Measurements from ENCODE around the gene IFT57. TPM values are rescaled to one million over a fixed set of nuclear protein-coding genes. Genes with fewer than 3 reads are reported as not detected.

Gene IFT57
- total RNA-seq, 1 donor, result 74.9 TPM

DNA sequence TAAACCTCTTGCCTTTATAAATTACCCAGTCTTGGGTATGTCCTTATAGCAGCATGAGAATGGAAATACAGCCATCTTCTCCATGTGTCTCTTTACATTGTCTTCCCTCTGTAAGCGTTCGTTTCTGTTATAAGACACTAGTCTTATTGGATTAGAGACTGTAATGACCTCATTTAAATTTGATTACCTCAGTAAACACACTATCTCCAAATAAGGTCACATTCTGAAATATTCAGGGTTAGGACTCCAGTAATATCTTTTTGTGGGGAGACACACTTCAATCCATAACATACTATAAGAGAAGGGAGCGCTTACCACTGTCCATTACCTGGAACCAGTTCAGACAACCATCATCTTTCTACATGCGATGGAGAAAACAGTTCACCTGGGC lies 97.1 kb downstream of the IFT57 start:
- no peaks in the 10 kb centered on the region for H4K20me1 ChIP-seq (ENCODE audit: insufficient read depth, low read length)
- no peak overlapping the region for H3K4me3 ChIP-seq (ENCODE audit: insufficient read depth, low read length)
- H3K4me2 ChIP-seq (ENCODE audit: insufficient read depth, low read length), result no peak overlapping the region
- no peak overlapping the region for H3K27ac ChIP-seq (ENCODE audit: low read depth, low read length)
- H3K9me3 ChIP-seq (ENCODE audit: low read depth, low read length), result no peaks in the 10 kb centered on the region
- TF ChIP-seq, protein P1, sequence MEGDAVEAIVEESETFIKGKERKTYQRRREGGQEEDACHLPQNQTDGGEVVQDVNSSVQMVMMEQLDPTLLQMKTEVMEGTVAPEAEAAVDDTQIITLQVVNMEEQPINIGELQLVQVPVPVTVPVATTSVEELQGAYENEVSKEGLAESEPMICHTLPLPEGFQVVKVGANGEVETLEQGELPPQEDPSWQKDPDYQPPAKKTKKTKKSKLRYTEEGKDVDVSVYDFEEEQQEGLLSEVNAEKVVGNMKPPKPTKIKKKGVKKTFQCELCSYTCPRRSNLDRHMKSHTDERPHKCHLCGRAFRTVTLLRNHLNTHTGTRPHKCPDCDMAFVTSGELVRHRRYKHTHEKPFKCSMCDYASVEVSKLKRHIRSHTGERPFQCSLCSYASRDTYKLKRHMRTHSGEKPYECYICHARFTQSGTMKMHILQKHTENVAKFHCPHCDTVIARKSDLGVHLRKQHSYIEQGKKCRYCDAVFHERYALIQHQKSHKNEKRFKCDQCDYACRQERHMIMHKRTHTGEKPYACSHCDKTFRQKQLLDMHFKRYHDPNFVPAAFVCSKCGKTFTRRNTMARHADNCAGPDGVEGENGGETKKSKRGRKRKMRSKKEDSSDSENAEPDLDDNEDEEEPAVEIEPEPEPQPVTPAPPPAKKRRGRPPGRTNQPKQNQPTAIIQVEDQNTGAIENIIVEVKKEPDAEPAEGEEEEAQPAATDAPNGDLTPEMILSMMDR (IDR thresholded peaks at IDR 0.05; ENCODE audit: extremely low read depth, low read depth, low read length), result no peak
- no peak for DNase-seq (ENCODE audit: insufficient read length, low spot score, missing footprints)
- no peaks in the 10 kb centered on the region for H3K4me1 ChIP-seq (ENCODE audit: insufficient read depth, low read length)
- no peaks in the 10 kb centered on the region for H3K79me2 ChIP-seq (ENCODE audit: insufficient read depth, low read length)
- no peaks in the 10 kb centered on the region for H3K36me3 ChIP-seq (ENCODE audit: insufficient read depth, low read length)
- H3K27me3 ChIP-seq (ENCODE audit: insufficient read depth, low read length), result peaks cover 9% of the 10 kb centered on the region
- no peak overlapping the region for H2AFZ ChIP-seq (ENCODE audit: low read length)

DNA sequence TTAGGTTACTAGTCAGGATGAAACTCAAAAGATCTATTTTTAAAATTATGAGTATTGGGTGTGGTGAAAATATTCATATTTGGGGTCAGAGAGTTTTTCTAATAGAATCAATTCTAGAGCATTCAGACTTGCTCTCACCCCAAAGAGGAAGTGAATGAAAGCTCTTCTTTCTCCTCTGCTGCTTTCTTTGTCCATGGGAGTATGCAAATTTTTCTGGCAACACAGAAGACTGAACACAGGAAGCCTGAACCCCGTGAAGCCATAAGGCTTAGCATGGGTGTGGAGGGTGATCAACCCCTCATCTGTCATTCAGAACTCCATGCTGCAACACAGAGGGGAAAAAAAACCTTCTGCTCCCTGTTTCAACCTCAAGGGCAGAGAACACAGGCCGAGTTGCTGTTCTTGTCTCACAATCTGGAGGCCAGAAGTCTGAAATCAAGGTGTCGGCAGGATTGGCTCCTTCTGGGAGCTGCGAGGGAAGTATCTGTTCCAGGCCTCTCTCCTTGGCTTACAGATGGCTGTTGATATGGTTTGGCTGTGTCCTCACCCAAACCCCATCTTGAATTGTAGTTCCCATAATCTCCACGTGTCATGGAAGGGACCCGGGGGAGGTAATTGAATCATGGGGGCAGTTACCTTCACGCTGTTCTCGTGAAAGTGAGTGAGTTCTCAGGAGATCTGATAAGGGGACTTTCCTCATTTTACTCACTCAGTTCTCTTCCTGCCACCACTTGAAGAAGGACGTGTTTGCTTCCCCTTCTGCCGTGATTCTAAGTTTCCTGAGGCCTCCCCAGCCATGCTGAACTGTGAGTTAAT lies 97.7 kb downstream of the IFT57 start:
- TF ChIP-seq, protein P1 (IDR thresholded peaks at IDR 0.05; ENCODE audit: extremely low read depth, low read depth, low read length), result no peak
- H3K4me3 ChIP-seq (ENCODE audit: insufficient read depth, low read length), result no peak overlapping the region
- H3K9me3 ChIP-seq (ENCODE audit: low read depth, low read length), result no peaks in the 10 kb centered on the region
- no peaks in the 10 kb centered on the region for H3K79me2 ChIP-seq (ENCODE audit: insufficient read depth, low read length)
- H3K4me2 ChIP-seq (ENCODE audit: insufficient read depth, low read length), result no peak overlapping the region
- no peaks in the 10 kb centered on the region for H3K36me3 ChIP-seq (ENCODE audit: insufficient read depth, low read length)
- no peaks in the 10 kb centered on the region for H4K20me1 ChIP-seq (ENCODE audit: insufficient read depth, low read length)
- peak overlapping the region; percentile 76 for H2AFZ ChIP-seq (ENCODE audit: low read length)
- peaks cover 9% of the 10 kb centered on the region for H3K27me3 ChIP-seq (ENCODE audit: insufficient read depth, low read length)
- H3K27ac ChIP-seq (ENCODE audit: low read depth, low read length), result no peak overlapping the region
- DNase-seq (ENCODE audit: insufficient read length, low spot score, missing footprints), result no peak
- H3K4me1 ChIP-seq (ENCODE audit: insufficient read depth, low read length), result no peaks in the 10 kb centered on the region

DNA sequence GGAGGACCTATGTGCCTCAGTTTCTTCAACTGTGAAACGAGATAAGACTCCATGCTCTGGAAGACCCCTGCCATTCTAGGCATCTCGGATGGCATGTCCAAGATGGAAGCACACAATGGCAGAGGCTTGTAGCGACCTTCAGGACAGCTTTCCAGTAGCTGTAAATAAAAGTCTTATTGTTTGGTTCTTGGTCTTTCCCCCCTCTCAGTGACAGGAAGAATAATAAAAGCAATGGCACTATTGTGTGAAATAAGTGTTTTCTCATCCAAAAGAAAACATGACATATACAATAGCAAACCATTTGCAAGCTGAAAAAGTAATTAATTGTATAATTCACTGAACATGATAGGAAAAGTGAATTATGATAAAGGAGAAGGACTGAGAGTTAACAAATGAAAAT lies 98.9 kb downstream of the IFT57 start:
- no peak overlapping the region for H3K4me2 ChIP-seq (ENCODE audit: insufficient read depth, low read length)
- DNase-seq (ENCODE audit: insufficient read length, low spot score, missing footprints), result no peak
- no peaks in the 10 kb centered on the region for H3K9me3 ChIP-seq (ENCODE audit: low read depth, low read length)
- no peaks in the 10 kb centered on the region for H3K36me3 ChIP-seq (ENCODE audit: insufficient read depth, low read length)
- no peaks in the 10 kb centered on the region for H3K79me2 ChIP-seq (ENCODE audit: insufficient read depth, low read length)
- TF ChIP-seq, protein P1 (IDR thresholded peaks at IDR 0.05; ENCODE audit: extremely low read depth, low read depth, low read length), result no peak
- no peaks in the 10 kb centered on the region for H3K4me1 ChIP-seq (ENCODE audit: insufficient read depth, low read length)
- peaks cover 9% of the 10 kb centered on the region for H3K27me3 ChIP-seq (ENCODE audit: insufficient read depth, low read length)
- H3K27ac ChIP-seq (ENCODE audit: low read depth, low read length), result no peak overlapping the region
- H3K4me3 ChIP-seq (ENCODE audit: insufficient read depth, low read length), result no peak overlapping the region
- H2AFZ ChIP-seq (ENCODE audit: low read length), result no peak overlapping the region
- no peaks in the 10 kb centered on the region for H4K20me1 ChIP-seq (ENCODE audit: insufficient read depth, low read length)

DNA sequence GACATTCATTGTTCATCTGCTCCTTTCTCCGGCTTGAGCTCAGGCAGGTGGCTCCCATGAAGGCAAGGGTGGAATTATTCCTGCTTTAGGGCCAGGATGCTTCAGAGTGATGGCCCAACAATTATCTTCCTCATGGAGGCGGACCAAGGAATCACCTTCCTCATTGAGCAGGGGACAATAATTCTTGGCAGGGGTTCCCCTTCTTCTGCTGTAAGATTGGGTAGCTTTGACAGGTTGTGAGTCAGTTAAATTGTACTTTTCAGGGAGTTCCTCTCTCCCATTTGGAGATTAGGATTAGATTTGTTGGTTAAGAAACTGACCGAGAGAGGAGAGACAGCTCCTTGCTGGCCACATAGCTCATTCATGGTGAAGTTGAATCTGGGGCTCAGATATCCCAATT lies 99.9 kb downstream of the IFT57 start:
- Histone ChIP-seq H2AFZ (ENCODE audit: low read length) (no peak overlapping the region), H3K27me3 (ENCODE audit: insufficient read depth, low read length) (peaks cover 9% of the 10 kb centered on the region), H3K27ac (ENCODE audit: low read depth, low read length) (no peak overlapping the region), H3K79me2 (ENCODE audit: insufficient read depth, low read length) (no peaks in the 10 kb centered on the region), H3K4me1 (ENCODE audit: insufficient read depth, low read length) (no peaks in the 10 kb centered on the region), H4K20me1 (ENCODE audit: insufficient read depth, low read length) (no peaks in the 10 kb centered on the region), H3K4me2 (ENCODE audit: insufficient read depth, low read length) (no peak overlapping the region), H3K9me3 (ENCODE audit: low read depth, low read length) (no peaks in the 10 kb centered on the region), H3K4me3 (ENCODE audit: insufficient read depth, low read length) (no peak overlapping the region), H3K36me3 (ENCODE audit: insufficient read depth, low read length) (no peaks in the 10 kb centered on the region)
- no peak for DNase-seq (ENCODE audit: insufficient read length, low spot score, missing footprints)
- TF ChIP-seq, protein P1 (IDR thresholded peaks at IDR 0.05; ENCODE audit: extremely low read depth, low read depth, low read length), result no peak
